DMS153 (cell line): ENCODE results near the gene C1QTNF9B.

Source experiments
- DNase-seq: peaks from one replicate; lab custom pipeline; 2025; lab: John Stamatoyannopoulos, UW

The C1QTNF9B gene

GRCh38 chr13:23856008-23856750, 41.1 kb downstream of the C1QTNF9B start:
- no peak for DNase-seq

- no peak for DNase-seq
Measured at GRCh38 chr13:23855360-23855759, 41.9 kb downstream of the C1QTNF9B start.

- no peak for DNase-seq
Measured at GRCh38 chr13:23852351-23852750, 45.0 kb downstream of the C1QTNF9B start.

- DNase-seq: no peak
Measured at GRCh38 chr13:23851106-23851505, 46.2 kb downstream of the C1QTNF9B start.

- DNase-seq: no peak
Measured at GRCh38 chr13:23850134-23850533, 47.2 kb downstream of the C1QTNF9B start.

GRCh38 chr13:23849670-23850069, 47.6 kb downstream of the C1QTNF9B start:
- DNase-seq: no peak

- no peak for DNase-seq
Measured at GRCh38 chr13:23848646-23849141, 48.6 kb downstream of the C1QTNF9B start.

GRCh38 chr13:23848019-23848418, 49.3 kb downstream of the C1QTNF9B start:
- no peak for DNase-seq

GRCh38 chr13:23847497-23847896, 49.8 kb downstream of the C1QTNF9B start:
- no peak for DNase-seq

GRCh38 chr13:23845105-23845725, 52.1 kb downstream of the C1QTNF9B start:
- DNase-seq: no peak

GRCh38 chr13:23844132-23844531, 53.2 kb downstream of the C1QTNF9B start:
- DNase-seq: no peak

- DNase-seq: no peak
Measured at GRCh38 chr13:23843436-23843835, 53.9 kb downstream of the C1QTNF9B start.

- DNase-seq: no peak
Measured at GRCh38 chr13:23842406-23842805, 54.9 kb downstream of the C1QTNF9B start.
